GM12878 (cell line): Measurements from ENCODE around the gene NOC2L. TPM values are rescaled to one million over a fixed set of nuclear protein-coding genes. Genes with fewer than 3 reads are reported as not detected.

Experiments used
- ATAC-seq: fragments of 200-7000 bp; cut with Tn5 transposase; 3 replicates; pipeline ENCODE4 v1.9.1; 2020; ENCODE audit warnings: mild to moderate bottlenecking, moderate library complexity
- BruUV-seq: library from RNA; stranded (reverse); fragments of 400-500 nt; replicated peaks from 2 replicates; lab custom pipeline; 2021; lab: Mats Ljungman, UMichigan
- CTCF ChIA-PET: fragments of 300-600 bp; sonication (Branson Sonifier 250); formaldehyde crosslinking; extraction: SDS; loops from one replicate; lab custom pipeline; 2021; ENCODE audit warnings: inconsistent platforms; lab: Yijun Ruan, JAX
- POLR2A ChIA-PET: fragments of 350-600 bp; formaldehyde crosslinking; extraction: SDS; loops from one replicate; lab custom pipeline; 2021; ENCODE audit warnings: inconsistent platforms; lab: Charles Lee
- RAD21 ChIA-PET: fragments of 300-600 bp; sonication (Branson Sonifier 250); formaldehyde crosslinking; loops from one replicate; lab custom pipeline; 2023; ENCODE audit warnings: antibody characterized with exemption; ENCODE audit not compliant: unreplicated experiment; lab: Charles Lee
- SMC1A ChIA-PET: fragments of 300-600 bp; sonication (Branson Sonifier 250); formaldehyde crosslinking; loops from one replicate; lab custom pipeline; 2023; ENCODE audit not compliant: unreplicated experiment, uncharacterized antibody; lab: Charles Lee
- DNase-seq: peaks from one replicate; pipeline ENCODE4 v3.0.0-alpha.2; 2011; ENCODE audit warnings: low read depth, low spot score
- FAIRE-seq: peaks from 3 replicates; lab custom pipeline; 2011; peaks lifted over from hg19 to GRCh38; lab: Jason Lieb, UNC
- H2AFZ ChIP-seq: 2 replicates; pipeline ENCODE4 v1.6.0; 2011; ENCODE audit warnings: low read depth, low read length, control low read depth; ENCODE audit not compliant: control insufficient read depth
- H3K27ac ChIP-seq: 2 replicates; pipeline ENCODE4 v1.5.1; 2011; ENCODE audit warnings: control low read depth; ENCODE audit not compliant: control insufficient read depth, insufficient read depth
- H3K27me3 ChIP-seq, 2 experiments: replicated peaks in 1 of 2; 2 replicates each; pipeline versions ENCODE4 v1.6.0 to v1.6.1; 2011; ENCODE audit warnings: low read length in 1 of 2; ENCODE audit not compliant: control insufficient read depth in 2 of 2, insufficient read depth in 2 of 2
- H3K36me3 ChIP-seq, 2 experiments: 2 replicates each; pipeline ENCODE4 v1.5.1; 2011; ENCODE audit warnings: low read length in 1 of 2; ENCODE audit not compliant: control insufficient read depth in 2 of 2, insufficient read depth in 2 of 2
- H3K4me1 ChIP-seq: 2 replicates; pipeline ENCODE4 v1.6.1; 2011; ENCODE audit warnings: mild to moderate bottlenecking, low read length, moderate library complexity, mixed read lengths; ENCODE audit not compliant: control insufficient read depth, insufficient read depth
- H3K4me2 ChIP-seq: 2 replicates; pipeline ENCODE4 v1.6.0; 2011; ENCODE audit warnings: control low read depth; ENCODE audit not compliant: control insufficient read depth, insufficient read depth
- H3K4me3 ChIP-seq: fragments of 200-600 bp; sonication (generic); 2 replicates; pipeline ENCODE4 v1.5.1; 2016
- H3K79me2 ChIP-seq: 2 replicates; pipeline ENCODE4 v1.6.0; 2011; ENCODE audit warnings: low read length; ENCODE audit not compliant: control insufficient read depth, insufficient read depth
- H3K9ac ChIP-seq: 2 replicates; pipeline ENCODE4 v1.8.0; 2011; ENCODE audit warnings: low read length, control low read depth, mixed read lengths; ENCODE audit not compliant: control insufficient read depth, insufficient read depth
- H3K9me3 ChIP-seq: replicated peaks from 3 replicates; pipeline ENCODE4 v1.5.1; 2011; ENCODE audit warnings: mild to moderate bottlenecking, low read length; ENCODE audit not compliant: control insufficient read depth, insufficient read depth
- H4K20me1 ChIP-seq: 2 replicates; pipeline ENCODE4 v1.6.0; 2011; ENCODE audit not compliant: control insufficient read depth, insufficient read depth
- RCOR1 ChIP-seq: conservative IDR thresholded peaks from 2 replicates; pipeline ENCODE4 v1.6.1; 2012; ENCODE audit warnings: low read depth, low read length, improper control_type of control experiment
- SUZ12 ChIP-seq: fragments of 200-600 bp; sonication (generic); IDR thresholded peaks from one replicate; pipeline ENCODE4 v1.6.1; 2018; ENCODE audit warnings: antibody characterized with exemption, mild to moderate bottlenecking; ENCODE audit not compliant: unreplicated experiment
- ZBTB40 ChIP-seq: fragments of 450-650 bp; IDR thresholded peaks from 2 replicates; pipeline ENCODE4 v1.6.1; 2016; ENCODE audit warnings: mild to moderate bottlenecking, moderate library complexity, borderline replicate concordance
- WGBS: methylation state at CpG from one replicate; pipeline ENCODE4 v1.1.6; 2016; ENCODE audit warnings: low lambda C conversion rate; ENCODE audit not compliant: insufficient replicate concordance, insufficient coverage; ENCODE audit errors: missing lambda C conversion rate; 5-methylcytosine and 5-hydroxymethylcytosine counted together
- in situ Hi-C: fragments of 300-500 bp; cut with MboI; formaldehyde crosslinking; loops from 9 replicates; pipeline ENCODE4 v1.14.3; 2018; ENCODE audit warnings: mixed read lengths
- intact Hi-C: fragments of 100-400 bp; cut with micrococcal nuclease; formaldehyde crosslinking; loops from one replicate; pipeline ENCODE4 v1.14.2; 2022; ENCODE audit not compliant: unreplicated experiment
- polyA plus RNA-seq, 11 experiments: library from polyadenylated mRNA; depleted of rRNA in 4 of 11; unstranded in 6 of 11; stranded (reverse) in 5 of 11; fragments of >200 nt; fragmentation: Nextera tagmentation in 4 of 11; fragmentation: Illumina TruSeq in 1 of 11; extraction: Ambion mirVana in 4 of 11; extraction: Trizol in 1 of 11; gene quantifications; 1 replicate in 1 of 11; 2 replicates in 10 of 11; pipeline versions ENCODE4 v1.2.1 to v1.2.3, GENCODE V29; 2011 to 2016; ENCODE audit warnings: inconsistent platforms in 2 of 11, missing spikeins in 2 of 11, low read depth in 1 of 11
- total RNA-seq, 4 experiments: library from RNA; depleted of rRNA in 3 of 4; stranded (reverse); fragments of >200 nt in 3 of 4; fragmentation: Illumina TruSeq in 1 of 4; extraction: Trizol in 1 of 4; gene quantifications; 2 replicates each; pipeline versions ENCODE4 v1.2.1 to v1.2.3, GENCODE V29; 2013 to 2021

NOC2L gene
- total and polyA plus RNA-seq, 10 of the 15 experiments (the other 5 are each of a cell fraction or from before 2014, with no cell fraction given), result 1.3 to 171 (median 64.3) TPM

- RAD21 ChIA-PET, result interaction anchor here (4.1 kb wide), 1 partner anchor 36 kb away, joined by 20 read pairs; no protein-coding TSS in a partner anchor
- intact Hi-C loops, result loop anchor here (5.0 kb wide), 1 partner anchor 34 kb away; no protein-coding TSS in a partner anchor
These were observed 18.0 kb downstream of the NOC2L start for GRCh38 chr1:941015-941587.

More at GRCh38 chr1:941015-941587, 18.0 kb downstream of the NOC2L start:
- H3K27ac ChIP-seq, result no peak overlapping the region
- SMC1A ChIA-PET, result interaction anchor here (0.9 kb wide), 1 partner anchor 36 kb away, joined by 3 read pairs; no protein-coding TSS in a partner anchor
- H3K79me2 ChIP-seq, result no peaks in the 10 kb centered on the region
- no peak overlapping the region for H3K4me3 ChIP-seq
- POLR2A ChIA-PET, result no interaction called here
- in situ Hi-C loops, result no loop called here
- H3K4me1 ChIP-seq, result peaks cover 7% of the 10 kb centered on the region; the same call in 1 of the 2 replicates
- peak overlapping the region; percentile 2; the same call in 1 of the 2 replicates for H3K4me2 ChIP-seq
- H3K27me3 ChIP-seq, result peaks cover 6 to 8% of the 10 kb centered on the region in 2 experiments
- no peaks in the 10 kb centered on the region for H4K20me1 ChIP-seq
- no peak overlapping the region for H3K9ac ChIP-seq
- H3K9me3 ChIP-seq, result no peaks in the 10 kb centered on the region
- FAIRE-seq, result no peak
- ATAC-seq, result peak; percentile 11
- peaks cover 0 to 1% of the 10 kb centered on the region in 2 experiments; a peak in 3 of 4 replicates for H3K36me3 ChIP-seq
- peak; percentile 93 for TF ChIP-seq SUZ12
- no peak for TF ChIP-seq RCOR1
- TF ChIP-seq ZBTB40, result no peak
- TF ChIP-seq, all 136 proteins: peak for 1
- 7% methylated on average over 36 of the region's 36 CpGs for WGBS
- BruUV-seq, result no TSS peak
- no peak overlapping the region for H2AFZ ChIP-seq
- CTCF ChIA-PET, result interaction anchor here (0.7 to 1.6 kb wide), 3 partner anchors 22 to 36 kb away, joined by 4 to 5 read pairs (median 4); no protein-coding TSS in a partner anchor
- DNase-seq, result no peak
